OCI-LY1 (cell line): ENCODE measurements around the gene HOXD3.

Experiments used
- H2AFZ ChIP-seq: fragments of 200-600 bp; sonication (generic), shearing (Covaris generic); 2 replicates; pipeline ENCODE4 v1.6.0; 2014; ENCODE audit warnings: antibody characterized with exemption, mild to moderate bottlenecking, low read length
- H3F3A ChIP-seq: fragments of 200-600 bp; sonication (generic), shearing (Covaris generic); 2 replicates; pipeline ENCODE4 v1.6.0; 2014; ENCODE audit warnings: mild to moderate bottlenecking, antibody characterized with exemption, low read length, moderate library complexity; ENCODE audit not compliant: insufficient read depth
- H3K27ac ChIP-seq: fragments of 200-600 bp; sonication (generic); 2 replicates; pipeline ENCODE4 v1.5.1; 2014; ENCODE audit warnings: low read length, mixed run types, mild to moderate bottlenecking, low read depth; ENCODE audit not compliant: poor library complexity, severe bottlenecking
- H3K27me3 ChIP-seq: fragments of 200-600 bp; sonication (generic); 2 replicates; pipeline ENCODE4 v1.6.0; 2014; ENCODE audit warnings: antibody characterized with exemption, mild to moderate bottlenecking, low read length, moderate library complexity; ENCODE audit not compliant: insufficient read depth
- H3K36me3 ChIP-seq: fragments of 200-600 bp; sonication (generic); 2 replicates; pipeline ENCODE4 v1.6.1; 2014; ENCODE audit warnings: mild to moderate bottlenecking, antibody characterized with exemption, low read length, moderate library complexity, mixed read lengths; ENCODE audit not compliant: insufficient read depth
- H3K4me1 ChIP-seq: fragments of 200-600 bp; sonication (generic); 2 replicates; pipeline ENCODE4 v1.5.1; 2014; ENCODE audit warnings: mild to moderate bottlenecking, low read length, moderate library complexity; ENCODE audit not compliant: insufficient read depth, severe bottlenecking
- H3K4me2 ChIP-seq: fragments of 200-600 bp; sonication (generic), shearing (Covaris generic); 2 replicates; pipeline ENCODE4 v1.6.1; 2014; ENCODE audit warnings: low read length
- H3K4me3 ChIP-seq: fragments of 200-600 bp; sonication (generic); 2 replicates; pipeline ENCODE4 v1.5.1; 2014; ENCODE audit warnings: low read length, low read depth, mild to moderate bottlenecking, mixed read lengths; ENCODE audit not compliant: poor library complexity, severe bottlenecking
- H3K79me2 ChIP-seq: fragments of 200-600 bp; shearing (Covaris generic); 2 replicates; pipeline ENCODE4 v1.6.1; 2016; ENCODE audit warnings: mixed run types, low read length, mixed read lengths; ENCODE audit not compliant: insufficient read depth
- H3K9ac ChIP-seq: fragments of 200-600 bp; sonication (generic), shearing (Covaris generic); 2 replicates; pipeline ENCODE4 v1.6.1; 2014; ENCODE audit warnings: mild to moderate bottlenecking, low read length, mixed read lengths
- H3K9me2 ChIP-seq: fragments of 200-600 bp; sonication (generic), shearing (Covaris generic); 2 replicates; pipeline ENCODE4 v1.6.1; 2014; ENCODE audit warnings: low read depth, mild to moderate bottlenecking, low read length, mixed read lengths
- H3K9me3 ChIP-seq: fragments of 200-600 bp; shearing (Covaris generic); 2 replicates; pipeline ENCODE4 v1.6.1; 2014; ENCODE audit warnings: low read length, mixed read lengths
- H4K20me1 ChIP-seq: fragments of 200-600 bp; sonication (generic), shearing (Covaris generic); 2 replicates; pipeline ENCODE4 v1.6.0; 2016; ENCODE audit warnings: mild to moderate bottlenecking, low read length; ENCODE audit not compliant: insufficient read depth
- EZH2 ChIP-seq: fragments of 200-600 bp; sonication (generic), shearing (Covaris generic); IDR thresholded peaks from 2 replicates; pipeline ENCODE4 v1.8.0; 2017; ENCODE audit warnings: borderline replicate concordance, mixed run types, mild to moderate bottlenecking, antibody characterized with exemption, low read length, moderate library complexity, mixed read lengths
- TF ChIP-seq, protein P1 (sequence below): fragments of 200-600 bp; sonication (generic), shearing (Covaris generic); IDR thresholded peaks from 2 replicates; pipeline ENCODE4 v1.5.1; 2017; ENCODE audit warnings: mild to moderate bottlenecking, antibody characterized with exemption, low read length, moderate library complexity, mixed read lengths

HOXD3 gene

DNA sequence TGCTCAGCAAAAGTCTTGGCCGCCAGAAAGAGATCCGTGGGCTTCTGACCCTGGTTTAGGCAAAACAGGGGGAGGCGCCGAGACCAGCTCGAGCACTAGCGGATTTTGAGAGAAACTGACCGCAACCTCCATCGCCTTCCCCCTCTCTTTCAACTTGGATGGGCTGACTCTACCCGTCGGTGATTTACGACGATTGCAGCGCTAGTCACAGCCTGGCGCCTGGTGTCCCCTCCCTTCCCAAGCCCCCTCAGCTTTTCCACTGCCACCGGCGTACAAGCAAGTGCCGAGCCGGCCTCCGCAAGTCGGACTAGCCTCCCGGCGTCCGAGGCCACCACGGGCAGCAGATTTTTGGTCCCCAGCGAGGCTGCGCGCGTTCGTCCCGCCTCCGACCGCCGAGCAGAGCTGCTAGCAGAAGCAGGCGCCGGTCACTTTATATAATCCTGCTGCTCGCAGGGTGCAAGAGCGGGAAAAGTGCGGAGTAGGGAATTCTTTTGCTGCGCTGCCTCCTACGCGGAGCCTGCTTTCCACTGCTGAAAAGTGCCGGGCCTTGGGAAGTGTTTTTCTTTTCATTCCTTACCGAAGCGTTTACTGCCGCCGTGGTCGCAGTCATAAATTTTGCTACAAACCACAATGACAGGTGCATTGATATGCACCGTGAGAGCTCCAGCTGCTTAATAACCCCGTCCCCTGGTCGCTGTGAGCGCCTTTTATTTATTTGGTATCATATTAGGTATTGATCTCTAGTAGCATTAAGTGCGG is 7.7 kb downstream of the HOXD3 start:
- Histone ChIP-seq H3K4me1 (no peaks in the 10 kb centered on the region), H3K9me3 (no peaks in the 10 kb centered on the region), H3K27me3 (peaks cover 5% of the 10 kb centered on the region; the same call in 1 of the 2 replicates), H3K4me3 (no peak overlapping the region), H3K36me3 (no peaks in the 10 kb centered on the region), H3K79me2 (no peaks in the 10 kb centered on the region), H3F3A (no peaks in the 10 kb centered on the region), H3K9me2 (no peaks in the 10 kb centered on the region), H3K4me2 (no peak overlapping the region), H4K20me1 (no peaks in the 10 kb centered on the region), H3K9ac (no peak overlapping the region), H2AFZ (no peak overlapping the region), H3K27ac (no peak overlapping the region)
- TF ChIP-seq EZH2, result no peak
- TF ChIP-seq, protein P1, sequence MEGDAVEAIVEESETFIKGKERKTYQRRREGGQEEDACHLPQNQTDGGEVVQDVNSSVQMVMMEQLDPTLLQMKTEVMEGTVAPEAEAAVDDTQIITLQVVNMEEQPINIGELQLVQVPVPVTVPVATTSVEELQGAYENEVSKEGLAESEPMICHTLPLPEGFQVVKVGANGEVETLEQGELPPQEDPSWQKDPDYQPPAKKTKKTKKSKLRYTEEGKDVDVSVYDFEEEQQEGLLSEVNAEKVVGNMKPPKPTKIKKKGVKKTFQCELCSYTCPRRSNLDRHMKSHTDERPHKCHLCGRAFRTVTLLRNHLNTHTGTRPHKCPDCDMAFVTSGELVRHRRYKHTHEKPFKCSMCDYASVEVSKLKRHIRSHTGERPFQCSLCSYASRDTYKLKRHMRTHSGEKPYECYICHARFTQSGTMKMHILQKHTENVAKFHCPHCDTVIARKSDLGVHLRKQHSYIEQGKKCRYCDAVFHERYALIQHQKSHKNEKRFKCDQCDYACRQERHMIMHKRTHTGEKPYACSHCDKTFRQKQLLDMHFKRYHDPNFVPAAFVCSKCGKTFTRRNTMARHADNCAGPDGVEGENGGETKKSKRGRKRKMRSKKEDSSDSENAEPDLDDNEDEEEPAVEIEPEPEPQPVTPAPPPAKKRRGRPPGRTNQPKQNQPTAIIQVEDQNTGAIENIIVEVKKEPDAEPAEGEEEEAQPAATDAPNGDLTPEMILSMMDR, result no peak

GRCh38 chr2:176165370-176166050 is 8.4 kb downstream of the HOXD3 start:
- Histone ChIP-seq H3K36me3 (no peaks in the 10 kb centered on the region), H3K4me2 (no peak overlapping the region), H3K9me2 (no peaks in the 10 kb centered on the region), H3K4me1 (no peaks in the 10 kb centered on the region), H3K79me2 (no peaks in the 10 kb centered on the region), H3K9ac (no peak overlapping the region), H3K4me3 (no peak overlapping the region), H3K27me3 (peaks cover 5% of the 10 kb centered on the region; the same call in 1 of the 2 replicates), H3F3A (no peaks in the 10 kb centered on the region), H4K20me1 (no peaks in the 10 kb centered on the region), H2AFZ (no peak overlapping the region), H3K27ac (no peak overlapping the region), H3K9me3 (no peaks in the 10 kb centered on the region)
- TF ChIP-seq EZH2, result no peak
- TF ChIP-seq, protein P1, result no peak

GRCh38 chr2:176166272-176166671 is 9.2 kb downstream of the HOXD3 start:
- peaks cover 5% of the 10 kb centered on the region; the same call in 1 of the 2 replicates for H3K27me3 ChIP-seq

More at GRCh38 chr2:176166272-176166671, 9.2 kb downstream of the HOXD3 start:
- Histone ChIP-seq H3F3A (no peaks in the 10 kb centered on the region), H3K4me2 (no peak overlapping the region), H2AFZ (no peak overlapping the region), H3K4me1 (no peaks in the 10 kb centered on the region), H3K9ac (no peak overlapping the region), H3K4me3 (no peak overlapping the region), H3K9me3 (no peaks in the 10 kb centered on the region), H4K20me1 (no peaks in the 10 kb centered on the region), H3K9me2 (no peaks in the 10 kb centered on the region), H3K36me3 (no peaks in the 10 kb centered on the region), H3K27ac (no peak overlapping the region), H3K79me2 (no peaks in the 10 kb centered on the region)
- TF ChIP-seq, protein P1, result no peak
- TF ChIP-seq EZH2, result no peak
